HepG2 (cell line): Measurements from ENCODE around the gene ST6GALNAC4. TPM values are rescaled to one million over a fixed set of nuclear protein-coding genes. Genes with fewer than 3 reads are reported as not detected.

Experiments
- ATRX ChIP-seq: sonication (generic); formaldehyde crosslinking; IDR thresholded peaks from 2 replicates; pipeline ENCODE4 v1.4.0; 2020; ENCODE audit warnings: missing genetic modification reagents, borderline replicate concordance
- BCLAF1 ChIP-seq: fragments of 450-650 bp; IDR thresholded peaks from 2 replicates; pipeline ENCODE4 v1.6.1; 2017; ENCODE audit warnings: mild to moderate bottlenecking
- CBFB ChIP-seq: sonication (generic); formaldehyde crosslinking; IDR thresholded peaks from 2 replicates; pipeline ENCODE4 v1.4.0; 2020; ENCODE audit warnings: missing genetic modification reagents
- CENPT ChIP-seq: sonication (generic); formaldehyde crosslinking; IDR thresholded peaks from 2 replicates; pipeline ENCODE4 v1.8.0; 2022; ENCODE audit warnings: low read depth, mild to moderate bottlenecking, moderate library complexity, missing genetic modification reagents
- DRAP1 ChIP-seq: IDR thresholded peaks from 2 replicates; pipeline ENCODE4 v1.6.1; 2016; ENCODE audit warnings: missing genetic modification reagents, missing compliant biosample characterization
- FOXM1 ChIP-seq: sonication (generic); formaldehyde crosslinking; IDR thresholded peaks from 2 replicates; pipeline ENCODE4 v1.5.0; 2020; ENCODE audit warnings: missing genetic modification reagents
- MED8 ChIP-seq: sonication (generic); formaldehyde crosslinking; IDR thresholded peaks from 2 replicates; pipeline ENCODE4 v1.8.1; 2023; ENCODE audit warnings: mild to moderate bottlenecking, missing genetic modification reagents; ENCODE audit not compliant: insufficient replicate concordance
- MLX ChIP-seq: IDR thresholded peaks from 2 replicates; pipeline ENCODE4 v1.6.1; 2016
- NR3C1 ChIP-seq: sonication (generic); formaldehyde crosslinking; IDR thresholded peaks from 2 replicates; pipeline ENCODE4 v1.4.0; 2020; ENCODE audit warnings: missing genetic modification reagents
- SMAD3 ChIP-seq: sonication (generic); formaldehyde crosslinking; IDR thresholded peaks from 2 replicates; pipeline ENCODE4 v1.4.0; 2020; ENCODE audit warnings: missing genetic modification reagents
- TCF7 ChIP-seq: sonication (generic); IDR thresholded peaks from 2 replicates; pipeline ENCODE4 v1.6.1; 2016; ENCODE audit warnings: antibody characterized with exemption, low read depth
- THAP11 ChIP-seq: IDR thresholded peaks from 2 replicates; pipeline ENCODE4 v1.6.1; 2016; ENCODE audit warnings: missing biosample characterization, missing genetic modification reagents
- ZNF407 ChIP-seq: sonication (generic); formaldehyde crosslinking; IDR thresholded peaks from one replicate; pipeline ENCODE4 v1.5.1; 2020; ENCODE audit warnings: mild to moderate bottlenecking, missing genetic modification reagents; ENCODE audit errors: not compliant biosample characterization
- ZNF496 ChIP-seq: sonication (generic); formaldehyde crosslinking; IDR thresholded peaks from 2 replicates; pipeline ENCODE4 v1.8.1; 2023; ENCODE audit warnings: mild to moderate bottlenecking, moderate library complexity, missing genetic modification reagents; ENCODE audit not compliant: insufficient replicate concordance
- polyA plus RNA-seq, 8 experiments: library from polyadenylated mRNA; depleted of rRNA in 3 of 8; stranded (reverse) in 7 of 8; unstranded in 1 of 8; fragments of >200 nt; fragmentation: Illumina TruSeq in 4 of 8; extraction: Trizol in 4 of 8; gene quantifications; 2 replicates each; pipeline versions ENCODE4 v1.2.1 to v1.2.3, GENCODE V29; 2011 to 2016; ENCODE audit warnings: low read depth in 4 of 8, missing spikeins in 1 of 8, mixed read lengths in 1 of 8; ENCODE audit not compliant: insufficient read depth in 1 of 8
- total RNA-seq, 5 experiments: library from RNA; depleted of rRNA; stranded (reverse); fragments of >200 nt; fragmentation: Illumina TruSeq; extraction: Trizol; gene quantifications; 2 replicates each; pipeline ENCODE4 v1.2.3, GENCODE V29; 2016; ENCODE audit warnings: low read depth in 1 of 5
- TF ChIP-seq, protein P1 (sequence below): sonication (generic); formaldehyde crosslinking; conservative IDR thresholded peaks from 2 replicates; pipeline ENCODE4 v1.5.0; 2020; ENCODE audit warnings: missing genetic modification reagents

The ST6GALNAC4 gene
- total and polyA plus RNA-seq, 2 of the 13 experiments (the other 11 are each of a cell fraction or from before 2014, with no cell fraction given), result 18.8 to 27.7 TPM

GRCh38 chr9:127955294-127956015, 38.6 kb upstream of the ST6GALNAC4 start (continued):
- TF ChIP-seq BCLAF1 (no peak), ZNF496 (CRISPR knock-in tag) (no peak), SMAD3 (CRISPR knock-in tag) (0 out of 2 replicates have a peak, but pooled peaks have one; percentile 27), DRAP1 (peak; percentile 21; the same call in 1 of the 2 replicates), MED8 (CRISPR knock-in tag) (no peak), ZNF407 (CRISPR knock-in tag) (no peak), ATRX (CRISPR knock-in tag) (no peak), FOXM1 (no peak), MLX (no peak), THAP11 (peak; percentile 69), CENPT (CRISPR knock-in tag) (no peak), NR3C1 (no peak), TCF7 (no peak), CBFB (CRISPR knock-in tag) (no peak)
- TF ChIP-seq, protein P1, sequence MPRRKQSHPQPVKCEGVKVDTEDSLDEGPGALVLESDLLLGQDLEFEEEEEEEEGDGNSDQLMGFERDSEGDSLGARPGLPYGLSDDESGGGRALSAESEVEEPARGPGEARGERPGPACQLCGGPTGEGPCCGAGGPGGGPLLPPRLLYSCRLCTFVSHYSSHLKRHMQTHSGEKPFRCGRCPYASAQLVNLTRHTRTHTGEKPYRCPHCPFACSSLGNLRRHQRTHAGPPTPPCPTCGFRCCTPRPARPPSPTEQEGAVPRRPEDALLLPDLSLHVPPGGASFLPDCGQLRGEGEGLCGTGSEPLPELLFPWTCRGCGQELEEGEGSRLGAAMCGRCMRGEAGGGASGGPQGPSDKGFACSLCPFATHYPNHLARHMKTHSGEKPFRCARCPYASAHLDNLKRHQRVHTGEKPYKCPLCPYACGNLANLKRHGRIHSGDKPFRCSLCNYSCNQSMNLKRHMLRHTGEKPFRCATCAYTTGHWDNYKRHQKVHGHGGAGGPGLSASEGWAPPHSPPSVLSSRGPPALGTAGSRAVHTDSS, result no peak
